NOMO-1 treated with dmso at 0.1 percent for 144 hours (cell line): ENCODE results near the gene ZNF155.
A peak's percentile ranks its signal among the peaks of the same experiment; 100 is the strongest.
"Not testable (repeated sequence)": the region's sequence is repeated elsewhere in the genome, so short reads cannot be mapped to it uniquely, and the experiment has no call there.

ENCODE experiments used
- DNase-seq: peaks from one replicate; lab custom pipeline; 2025; ENCODE audit not compliant: unreplicated experiment; lab: John Stamatoyannopoulos, UW

Gene ZNF155

DNA sequence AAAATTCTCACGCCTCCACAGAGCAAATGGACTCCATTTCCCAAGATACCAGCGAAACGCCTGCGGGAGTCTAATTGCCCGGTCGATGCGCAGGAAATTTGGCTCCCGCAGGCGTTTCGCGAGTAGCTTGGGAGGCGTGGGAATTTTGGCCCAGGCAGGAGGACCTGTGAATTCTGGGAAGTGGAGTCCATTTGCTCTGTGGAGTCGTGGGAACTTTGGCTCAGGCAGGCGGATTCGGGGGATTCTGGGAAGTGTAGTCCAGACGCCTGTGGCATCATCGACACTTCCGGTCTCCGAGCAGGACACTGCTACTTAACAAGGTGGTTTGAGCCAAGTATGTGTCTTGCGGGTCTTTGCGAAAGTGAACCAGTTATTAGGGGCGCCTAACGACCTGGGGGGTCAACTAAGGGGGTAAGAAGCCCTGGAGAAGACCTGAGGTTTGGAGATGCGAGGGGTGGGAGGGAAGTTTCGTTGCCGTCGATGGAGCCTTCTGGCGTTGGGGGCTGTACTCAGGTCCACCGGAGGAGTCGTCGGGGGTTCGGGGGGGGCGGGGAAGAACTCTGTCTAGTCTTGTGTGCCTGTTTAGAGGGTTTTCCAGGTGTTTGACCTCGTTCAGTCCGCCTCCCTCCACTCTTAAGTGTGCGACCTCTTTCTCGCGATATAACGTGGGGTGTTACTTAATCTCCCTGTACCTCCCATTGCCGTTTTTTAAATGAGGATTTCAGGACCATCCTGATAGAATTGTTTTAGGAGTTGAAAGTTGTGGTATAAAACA lies at the start of gene ZNF155:
Gene ZNF155 (plus strand): TSS at position 277 of the 775 bp plus-strand sequence. CDS start 4,356 bp downstream, outside the sequence.
- peak; percentile 70 for DNase-seq

DNA sequence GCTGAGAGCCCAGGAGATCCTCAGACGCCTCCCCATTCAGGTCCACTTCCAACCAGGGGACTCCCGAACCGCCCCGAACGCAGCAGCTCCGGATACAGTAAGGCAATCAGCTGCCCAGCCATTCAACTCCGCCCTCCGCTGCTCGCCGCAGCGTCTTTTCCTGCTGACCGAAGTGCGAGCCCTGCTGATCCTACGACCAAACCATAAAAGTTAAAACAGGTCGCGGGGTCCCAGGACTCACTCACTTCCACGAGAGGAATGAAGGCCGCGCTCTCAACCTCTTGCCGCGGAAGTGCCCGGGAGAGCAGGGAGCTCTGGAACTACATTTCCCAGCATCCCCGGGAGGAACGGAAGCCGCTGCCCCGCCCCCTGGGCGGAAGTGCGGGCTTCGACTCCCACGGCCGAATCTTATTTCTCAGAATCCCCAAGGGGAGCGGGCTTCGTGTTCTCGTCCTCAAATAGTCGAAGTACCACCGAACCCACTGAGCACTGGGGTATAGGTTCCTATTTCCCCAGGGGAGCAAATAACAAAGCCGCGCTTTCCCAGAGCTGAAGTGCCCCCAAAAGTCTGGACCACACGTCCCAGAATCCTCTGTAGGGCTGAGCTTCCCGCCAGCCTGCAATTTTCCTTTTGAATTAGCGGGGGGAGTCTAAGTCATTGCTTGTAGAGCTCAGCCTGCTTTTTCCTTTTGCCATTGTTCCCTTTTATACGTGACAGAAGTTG lies 48.8 kb upstream of the ZNF155 start, which contains the start of gene ZNF45:
Gene ZNF45 (minus strand): TSS at position 298 of the 724 bp plus-strand sequence. CDS start 13,097 bp downstream, outside the sequence.
- peak; percentile 68 for DNase-seq

DNA sequence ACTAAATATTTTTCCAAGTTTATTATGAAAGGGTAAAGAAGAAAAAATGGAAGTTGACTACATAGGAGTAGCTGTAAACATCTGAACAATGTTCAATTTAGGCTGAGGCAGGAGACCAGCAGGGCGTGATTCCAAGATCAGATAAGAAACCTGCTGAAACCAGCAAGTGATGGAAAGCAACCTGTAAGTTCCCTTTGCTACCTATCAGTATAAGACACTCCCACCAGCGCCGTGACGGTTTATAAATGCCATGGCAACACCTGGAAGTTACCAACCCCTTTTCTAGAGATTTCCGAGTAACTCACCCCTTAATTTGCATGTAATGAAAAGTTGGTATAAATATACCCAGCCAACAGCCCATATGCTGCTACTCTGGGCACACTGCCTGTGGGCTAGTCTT lies 47.8 kb upstream of the ZNF155 start:
- DNase-seq = no peak

DNA sequence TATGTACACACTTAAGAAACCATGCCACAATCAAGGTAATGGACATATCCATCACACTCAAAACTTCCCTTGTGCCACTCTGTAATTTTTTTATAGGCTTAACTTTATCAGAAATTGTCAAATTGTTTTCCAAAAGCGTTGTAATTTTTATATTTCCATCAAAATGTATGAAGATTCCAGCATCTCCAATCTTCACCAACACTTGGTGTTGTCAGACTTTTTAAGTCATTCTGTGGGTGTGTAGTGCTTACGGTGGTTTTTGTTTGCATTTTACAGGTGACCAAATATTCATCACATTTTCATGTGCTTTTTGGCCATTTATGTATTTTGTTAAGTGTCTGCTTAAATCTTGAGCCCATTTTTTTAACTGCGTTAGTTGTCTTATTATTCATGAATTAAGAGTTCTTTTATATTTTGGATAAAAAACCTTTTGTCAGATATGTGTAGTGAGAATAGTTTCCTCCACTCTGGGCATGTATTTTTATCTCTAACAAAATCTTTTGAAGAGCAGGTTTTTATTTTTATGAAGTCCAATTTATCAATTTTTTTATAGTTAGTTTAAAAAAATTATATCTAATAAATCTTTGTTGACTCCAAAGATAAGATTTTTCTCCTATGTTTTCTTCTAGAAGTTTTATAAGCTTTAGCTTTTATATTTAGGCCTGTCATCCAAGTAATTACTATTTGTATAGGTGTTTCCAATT lies 44.3 kb upstream of the ZNF155 start:
- no peak for DNase-seq

DNA sequence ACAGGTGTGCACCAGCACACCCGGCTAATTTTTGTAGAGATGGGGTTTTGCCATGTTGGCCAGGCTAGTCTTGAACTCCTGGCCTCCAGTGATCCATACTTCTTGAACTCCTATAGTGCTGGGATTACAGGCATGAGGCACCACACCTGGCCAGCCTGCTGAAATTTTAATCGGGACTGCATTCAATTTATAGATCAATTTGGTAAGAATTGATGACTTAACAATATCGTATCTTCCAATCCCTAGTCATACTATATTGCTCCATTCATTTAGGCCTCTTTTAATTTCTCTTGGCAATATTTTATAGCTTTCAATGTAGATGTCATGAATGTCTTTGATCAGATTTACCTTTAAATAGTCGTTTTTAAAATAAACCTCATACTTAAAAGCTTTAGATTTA lies 43.3 kb upstream of the ZNF155 start:
- DNase-seq = no peak

DNA sequence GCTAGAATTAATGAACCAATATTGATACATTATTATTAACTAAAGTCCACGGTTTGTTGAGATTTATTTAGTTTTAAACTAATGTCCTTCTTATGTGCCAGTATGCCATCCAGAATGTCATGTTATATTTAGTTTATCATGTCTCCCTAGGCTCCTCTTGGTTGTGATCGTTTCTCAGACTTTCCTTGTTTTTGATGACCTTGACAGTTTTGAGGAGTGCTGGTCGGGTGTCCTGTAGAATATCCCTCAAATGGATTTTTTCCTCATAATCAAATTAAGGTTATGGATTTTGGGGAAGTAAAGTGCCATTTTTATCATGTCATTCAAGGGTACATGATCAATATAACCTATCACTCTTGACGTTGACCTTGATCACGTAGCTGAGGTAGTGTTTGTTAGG lies 42.8 kb upstream of the ZNF155 start:
- no peak for DNase-seq

DNA sequence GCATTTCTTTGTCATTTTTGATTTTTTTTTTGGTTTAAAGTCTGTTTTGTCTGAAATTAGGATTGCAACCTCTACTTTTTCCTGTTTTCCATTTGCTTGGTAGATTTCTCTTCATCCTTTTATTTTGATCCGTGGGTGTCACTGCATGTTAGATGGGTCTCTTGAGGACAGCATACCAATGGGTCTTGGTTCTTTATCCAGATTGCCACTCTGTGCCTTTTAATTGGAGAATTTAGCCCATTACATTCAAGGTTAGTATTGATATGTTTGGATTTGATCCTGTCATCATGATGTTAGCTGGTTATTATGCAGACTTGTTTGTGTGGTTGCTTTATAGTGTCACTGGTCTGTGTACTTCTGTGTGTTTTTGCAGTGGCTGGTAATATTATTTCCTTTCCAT lies 36.6 kb upstream of the ZNF155 start:
- not testable (repeated sequence) for DNase-seq

DNA sequence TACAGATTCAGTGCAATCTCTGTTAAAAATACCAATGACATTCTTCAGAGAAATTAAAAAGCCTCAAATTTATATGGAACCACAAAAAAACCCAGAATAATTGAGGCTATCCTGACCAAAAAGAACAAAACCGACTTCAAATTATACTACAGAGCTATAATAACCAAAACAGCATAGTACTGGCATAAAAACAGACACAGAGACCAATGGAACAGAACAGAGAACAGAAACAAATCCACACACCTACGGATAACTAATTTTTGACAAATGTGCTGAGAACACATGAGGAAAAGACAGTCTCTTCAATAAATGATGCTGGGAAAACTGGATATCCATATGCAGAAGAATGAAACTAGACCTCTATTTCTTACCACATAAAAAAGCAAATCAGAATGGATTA lies 34.2 kb upstream of the ZNF155 start:
- DNase-seq = not testable (repeated sequence)

DNA sequence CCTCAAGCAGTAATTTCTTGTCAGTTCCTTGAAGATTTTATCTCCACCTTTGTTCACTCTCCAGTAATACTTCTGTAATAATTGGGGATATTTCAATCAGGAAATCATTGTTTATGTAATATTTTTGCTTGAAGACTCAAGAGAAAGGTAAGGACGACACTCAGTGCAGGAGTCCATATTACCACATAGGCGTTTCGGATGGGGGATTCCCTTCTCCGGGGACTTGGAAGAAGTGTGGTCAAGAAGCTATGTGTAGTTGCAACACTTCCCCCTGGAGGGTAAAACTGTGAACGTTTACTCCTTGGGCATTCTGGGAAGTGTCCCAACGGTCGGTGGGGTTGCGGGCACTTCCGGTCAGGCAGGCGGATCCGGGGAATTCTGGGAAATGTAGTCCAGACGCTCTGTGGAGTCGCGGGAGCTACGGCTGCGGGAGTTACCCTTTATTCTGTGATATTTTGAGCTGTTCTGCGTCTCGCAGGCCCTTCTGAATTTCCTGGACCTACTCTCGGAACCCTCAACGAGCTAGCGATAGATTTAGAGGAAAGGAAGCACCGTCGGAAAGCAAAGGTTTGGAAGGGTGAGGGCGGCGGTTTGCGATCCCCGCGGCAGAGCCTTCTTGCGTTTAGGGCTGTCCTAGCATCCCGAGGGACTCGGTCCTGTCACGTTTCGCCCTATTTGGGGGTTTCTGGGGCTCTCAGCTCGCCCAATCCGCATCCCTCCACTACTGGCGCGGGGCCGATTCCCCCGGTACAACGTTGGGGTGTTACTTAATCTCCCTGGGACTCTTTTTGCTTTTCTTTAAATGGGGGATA lies 32.9 kb upstream of the ZNF155 start, which contains the start of gene ZNF221:
Gene ZNF221 (plus strand): TSS at position 395 of the 812 bp plus-strand sequence. CDS start 11,499 bp downstream, outside the sequence.
- DNase-seq = peak; percentile 92

DNA sequence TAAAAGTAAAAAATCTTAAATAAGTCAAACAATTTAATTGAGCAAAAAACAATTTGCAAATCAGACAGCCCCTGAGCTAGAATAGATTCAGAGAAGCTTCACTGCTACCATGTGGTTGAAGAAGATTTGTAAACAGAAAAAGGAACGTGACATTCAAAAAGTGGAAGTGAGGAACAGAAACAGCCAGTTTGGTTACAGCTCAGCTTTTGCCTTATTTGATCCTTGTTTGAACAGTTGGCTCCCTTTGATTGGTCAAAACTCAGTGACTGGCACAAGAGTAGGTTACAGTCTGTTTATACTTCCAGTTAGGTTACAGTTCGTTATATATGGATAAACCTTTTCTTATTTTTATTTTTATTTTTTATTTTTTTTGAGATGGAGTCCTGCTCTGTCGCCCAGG lies 27.2 kb upstream of the ZNF155 start:
- DNase-seq = no peak

DNA sequence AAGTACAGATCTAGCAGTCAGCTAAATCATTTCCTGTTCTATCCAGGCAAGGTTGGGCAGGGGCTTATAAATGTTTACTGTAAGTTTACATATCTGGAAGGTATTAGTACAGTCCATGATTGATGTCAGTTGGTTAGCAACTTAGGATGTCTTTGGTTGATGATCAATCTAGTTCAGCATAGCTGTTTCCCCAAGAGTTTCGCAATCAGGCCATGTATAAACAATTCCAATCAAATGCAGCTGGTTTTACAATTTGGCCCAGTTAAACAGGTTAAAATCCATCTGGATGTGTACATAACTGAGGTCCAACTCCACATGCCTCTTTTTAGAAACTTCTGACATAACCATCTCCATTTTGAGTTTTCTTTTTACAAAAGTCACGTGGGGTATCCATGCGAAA lies 26.1 kb upstream of the ZNF155 start:
- no peak for DNase-seq

DNA sequence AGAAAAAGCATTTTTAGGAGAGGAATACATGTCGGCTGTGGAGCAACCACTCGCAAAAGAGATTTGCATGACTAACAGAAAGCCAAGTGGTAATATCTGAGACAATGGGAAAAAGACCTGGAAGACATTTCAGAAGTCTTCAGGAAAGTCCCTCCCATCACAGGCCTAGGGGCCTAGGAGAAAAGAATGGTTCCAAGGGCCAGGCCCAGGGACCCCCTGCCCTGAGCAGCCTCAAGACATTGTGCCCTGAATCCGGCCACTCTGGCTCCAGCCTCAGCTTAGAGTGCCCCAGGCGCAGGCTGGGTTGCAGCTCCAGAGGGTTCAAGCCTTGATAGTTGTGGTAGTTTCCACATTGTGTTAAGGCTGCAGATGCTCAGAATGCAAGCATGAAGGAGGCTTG lies 23.6 kb upstream of the ZNF155 start:
- DNase-seq = no peak

DNA sequence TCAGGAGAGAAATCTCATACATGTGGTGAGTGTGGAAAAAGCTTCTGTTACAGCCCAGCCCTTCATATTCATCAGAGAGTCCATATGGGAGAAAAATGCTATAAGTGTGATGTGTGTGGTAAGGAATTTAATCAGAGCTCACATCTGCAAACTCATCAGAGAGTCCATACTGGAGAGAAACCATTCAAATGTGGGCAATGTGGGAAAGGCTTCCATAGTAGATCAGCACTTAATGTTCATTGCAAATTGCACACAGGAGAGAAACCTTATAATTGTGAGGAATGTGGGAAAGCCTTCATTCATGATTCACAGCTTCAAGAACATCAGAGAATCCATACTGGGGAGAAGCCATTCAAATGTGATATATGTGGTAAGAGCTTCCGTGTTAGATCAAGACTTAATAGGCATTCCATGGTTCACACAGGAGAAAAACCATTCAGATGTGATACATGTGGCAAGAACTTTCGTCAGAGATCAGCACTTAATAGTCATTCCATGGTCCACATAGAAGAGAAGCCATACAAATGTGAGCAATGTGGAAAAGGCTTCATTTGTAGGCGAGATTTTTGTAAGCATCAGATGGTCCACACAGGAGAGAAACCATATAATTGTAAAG lies 17.8 kb upstream of the ZNF155 start:
- no peak for DNase-seq

DNA sequence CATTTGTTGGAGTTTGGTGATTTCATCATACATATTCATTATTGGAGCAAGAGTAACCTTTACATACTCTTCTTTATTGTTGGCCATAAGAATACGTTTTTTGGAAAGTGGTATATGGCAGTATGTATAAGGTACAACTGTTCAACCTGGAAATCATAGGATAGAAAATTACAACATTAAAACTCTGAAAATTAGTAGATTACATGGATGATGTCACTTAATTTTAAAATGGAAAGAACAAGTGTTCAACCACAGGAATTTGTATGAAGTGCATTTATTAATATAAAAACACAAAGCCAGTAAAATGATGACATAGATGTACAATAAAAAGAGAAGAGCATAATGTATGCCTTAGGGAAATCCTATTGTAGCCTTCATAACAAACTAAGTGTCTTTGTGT lies 7.3 kb upstream of the ZNF155 start:
- DNase-seq = no peak

DNA sequence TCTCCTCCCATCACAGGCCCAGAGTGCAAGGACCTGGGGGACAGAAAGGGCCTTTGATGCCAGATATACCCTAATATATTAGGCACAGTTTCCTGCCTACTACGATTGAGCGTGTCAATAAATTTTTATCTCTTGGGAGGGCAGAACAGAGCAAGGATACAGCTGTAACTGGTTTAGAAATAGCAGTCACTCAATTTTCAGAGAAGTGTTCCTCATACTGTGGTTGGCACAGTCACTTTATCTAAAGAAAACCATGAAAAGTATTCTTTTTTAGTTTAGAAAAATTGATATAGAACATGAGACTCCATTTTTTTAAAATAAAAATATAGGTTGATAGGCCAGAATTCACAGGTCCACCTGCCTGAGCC lies 460 bp upstream of the ZNF155 start:
- DNase-seq = no peak

DNA sequence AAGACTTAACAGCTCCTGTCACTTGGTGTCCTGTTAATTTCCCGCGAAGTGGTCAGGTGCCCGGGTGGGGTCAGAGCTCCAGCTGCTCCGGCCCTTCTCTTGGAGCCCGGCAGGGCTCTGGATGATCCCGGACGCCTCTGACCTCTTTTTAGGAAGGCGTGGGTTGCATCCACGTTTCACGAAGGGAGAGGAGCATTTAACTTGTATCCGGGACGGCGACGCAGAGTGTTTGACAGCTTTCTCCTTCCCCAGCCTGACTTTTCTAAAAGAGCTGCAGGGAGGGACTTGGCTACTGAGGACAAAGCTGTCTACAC lies 656 bp downstream of the ZNF155 start:
- DNase-seq = no peak

DNA sequence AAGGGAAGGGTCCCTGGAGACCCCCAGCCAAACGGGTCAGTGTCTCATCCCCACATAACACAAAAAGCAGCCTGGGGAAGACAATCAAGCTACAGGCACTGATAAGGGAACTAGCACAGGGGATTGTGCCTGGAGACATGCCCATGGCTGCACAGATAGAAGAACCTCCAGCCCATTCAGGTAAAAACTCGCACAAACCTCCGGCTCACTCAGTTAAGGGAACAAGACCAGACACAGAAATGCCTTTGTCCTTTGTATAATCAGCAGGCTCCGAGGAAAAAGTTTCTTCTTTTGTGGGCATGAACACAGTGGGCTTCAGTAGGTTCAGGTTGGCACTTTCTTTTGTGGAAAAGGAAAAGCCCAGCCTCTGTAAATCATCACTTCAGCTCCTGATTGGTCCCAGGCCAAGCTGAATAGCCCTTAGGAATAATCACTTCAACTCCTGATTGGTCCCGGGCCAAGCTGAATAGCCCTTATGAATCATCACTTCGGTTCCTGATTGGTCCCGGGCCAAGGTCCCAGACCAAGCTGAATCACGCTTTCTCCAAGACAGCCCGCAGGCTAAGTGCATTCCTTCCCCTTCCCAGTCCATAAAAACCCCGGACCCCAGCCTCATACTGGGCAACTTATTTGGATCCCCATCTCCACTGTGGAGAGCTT lies 13.8 kb downstream of the ZNF155 start:
- DNase-seq = no peak

DNA sequence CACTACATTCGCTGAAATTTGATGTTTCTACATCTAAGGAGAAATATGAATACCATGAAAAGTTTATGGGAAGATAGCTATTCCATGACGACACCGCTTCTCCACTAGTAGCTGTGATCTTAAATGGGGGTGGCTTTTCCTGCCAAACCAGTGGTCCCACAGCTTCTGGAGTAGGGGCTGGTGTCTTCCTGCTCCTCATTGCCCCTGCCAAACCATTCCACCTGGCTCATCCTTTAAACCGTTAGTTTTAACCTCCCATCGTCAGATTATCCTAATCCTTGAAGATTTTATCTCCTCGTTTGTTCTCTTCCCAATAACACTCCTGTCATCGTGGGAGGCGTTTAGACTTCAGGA lies 18.2 kb downstream of the ZNF155 start:
- DNase-seq = no peak

DNA sequence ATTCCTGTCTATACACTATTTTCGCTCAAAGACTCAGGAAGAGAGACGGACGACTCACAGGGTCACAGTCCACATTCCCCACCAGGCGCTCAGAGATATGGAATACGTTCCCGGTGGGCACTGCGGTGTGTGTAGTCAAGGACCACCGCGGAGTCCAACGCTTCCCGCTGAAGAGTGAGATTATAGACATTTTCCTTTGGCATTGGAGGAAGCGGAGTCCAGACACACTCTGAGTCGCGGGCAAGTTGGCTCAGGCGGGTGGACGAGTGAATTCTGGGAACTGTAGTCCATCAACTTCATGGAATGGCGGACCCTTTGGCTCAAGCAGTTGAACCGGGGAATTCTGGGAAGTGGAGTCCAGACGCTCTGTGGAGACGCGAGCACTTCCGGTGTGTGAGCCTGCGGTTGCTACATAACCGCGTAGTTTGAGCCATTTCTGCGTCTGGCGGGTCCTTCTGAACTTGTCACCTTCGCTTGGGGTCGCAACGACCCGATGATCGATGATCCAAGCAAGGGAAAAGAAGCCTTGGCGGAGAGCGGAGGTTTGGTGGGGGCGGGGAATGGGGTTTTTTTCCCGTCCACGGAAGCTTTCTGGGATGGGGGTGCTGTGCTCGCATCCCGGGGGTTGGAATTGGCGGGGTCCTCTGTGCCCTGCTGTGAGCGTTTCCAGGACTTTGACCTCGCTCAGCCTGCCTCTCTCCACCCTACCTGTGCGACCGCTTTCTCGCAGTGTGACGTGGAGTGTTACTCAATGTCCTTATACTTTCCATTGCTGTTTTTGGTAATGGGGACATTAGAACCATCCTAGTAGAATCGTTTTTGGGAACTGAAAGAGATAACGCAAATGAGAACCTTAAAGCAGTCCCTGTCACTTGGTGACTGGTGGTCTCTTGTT lies 18.8 kb downstream of the ZNF155 start, which contains the start of gene ZNF230:
Gene ZNF230 (plus strand): TSS at position 392 of the 895 bp plus-strand sequence. CDS start 4,122 bp downstream, outside the sequence.
- DNase-seq = peak; percentile 97
